HCT116 (cell line): ENCODE measurements around the gene DNMT1. TPM values are rescaled to one million over a fixed set of nuclear protein-coding genes. Genes with fewer than 3 reads are reported as not detected.

ENCODE experiments used
- ATAC-seq: fragments of 200-7000 bp; cut with Tn5 transposase; 2 replicates; pipeline ENCODE4 v1.9.1; 2020; ENCODE audit warnings: mild to moderate bottlenecking, moderate library complexity
- BruUV-seq: library from RNA; stranded (reverse); fragments of 400-500 nt; replicated peaks from 2 replicates; lab custom pipeline; 2021; lab: Mats Ljungman, UMichigan
- CTCF ChIA-PET: fragments of 300-600 bp; sonication (Branson Sonifier 250); formaldehyde crosslinking; loops from one replicate; lab custom pipeline; 2021; ENCODE audit warnings: antibody characterized with exemption; lab: Charles Lee
- POLR2A ChIA-PET: fragments of 300-600, 350-600 bp; sonication (Branson Sonifier 250); formaldehyde crosslinking; loops from one replicate; lab custom pipeline; 2021; ENCODE audit warnings: antibody characterized with exemption; lab: Charles Lee
- RAD21 ChIA-PET, 2 experiments: fragments of 300-600 bp; sonication (Branson Sonifier 250); formaldehyde crosslinking; loops; one replicate each; lab custom pipeline; 2023; ENCODE audit warnings: low total read pairs in 2 of 2; ENCODE audit not compliant: uncharacterized antibody in 2 of 2, unreplicated experiment in 2 of 2, low non-redundant PET in 1 of 2; lab: Charles Lee
- DNase-seq: peaks from one replicate; pipeline ENCODE4 v3.0.0-alpha.2; 2010; ENCODE audit warnings: low read depth, low spot score
- H2AFZ ChIP-seq: fragments of 200-600 bp; shearing (Covaris generic), sonication (generic); 2 replicates; pipeline ENCODE4 v1.6.1; 2017; ENCODE audit warnings: low read depth, mixed run types, mixed read lengths, antibody characterized with exemption, low read length; ENCODE audit not compliant: poor library complexity, severe bottlenecking
- H3K27ac ChIP-seq: 2 replicates; pipeline ENCODE4 v1.5.1; 2012; ENCODE audit warnings: low read depth, low read length
- H3K27me3 ChIP-seq: fragments of 200-600 bp; sonication (generic); 2 replicates; pipeline ENCODE4 v1.6.1; 2016; ENCODE audit warnings: mixed run types, low read length, mixed read lengths; ENCODE audit not compliant: insufficient read depth
- H3K36me3 ChIP-seq, 2 experiments: fragments of 200-500 bp in 1 of 2; fragments of 200-600 bp in 1 of 2; sonication (Bioruptor generic) in 1 of 2; sonication (generic) in 1 of 2; 2 replicates each; pipeline versions ENCODE4 v1.5.1 to v1.6.1; 2014 to 2016; ENCODE audit warnings: low read length in 2 of 2, inconsistent platforms in 1 of 2, mixed read lengths in 1 of 2, mixed run types in 1 of 2; ENCODE audit not compliant: insufficient read depth in 2 of 2, control insufficient read depth in 1 of 2
- H3K4me1 ChIP-seq, 2 experiments: fragments of 200-600 bp in 1 of 2; sonication (generic) in 1 of 2; 2 replicates each; pipeline versions ENCODE4 v1.5.1 to v1.6.1; 2012 to 2017; ENCODE audit warnings: low read length in 2 of 2, inconsistent platforms in 1 of 2, mild to moderate bottlenecking in 1 of 2, mixed read lengths in 1 of 2, mixed run types in 1 of 2, moderate library complexity in 1 of 2; ENCODE audit not compliant: insufficient read depth in 2 of 2, control insufficient read depth in 1 of 2
- H3K4me2 ChIP-seq: fragments of 200-600 bp; sonication (generic); 2 replicates; pipeline ENCODE4 v1.6.1; 2017; ENCODE audit warnings: mixed run types, low read length, mixed read lengths
- H3K4me3 ChIP-seq, 2 experiments: fragments of 200-600 bp in 1 of 2; sonication (generic) in 1 of 2; replicated peaks in 1 of 2; 2 replicates each; pipeline ENCODE4 v1.5.1; 2011 to 2016; ENCODE audit warnings: low read length in 2 of 2, control low read depth in 1 of 2, low read depth in 1 of 2, mild to moderate bottlenecking in 1 of 2, mixed read lengths in 1 of 2, mixed run types in 1 of 2
- H3K79me2 ChIP-seq: fragments of 200-600 bp; sonication (generic); 2 replicates; pipeline ENCODE4 v1.6.1; 2017; ENCODE audit warnings: mild to moderate bottlenecking, mixed run types, low read length, moderate library complexity, mixed read lengths; ENCODE audit not compliant: insufficient read depth
- H3K9ac ChIP-seq: fragments of 200-600 bp; sonication (generic); 2 replicates; pipeline ENCODE4 v1.6.1; 2016; ENCODE audit warnings: low read length, mixed read lengths
- H3K9me2 ChIP-seq: fragments of 200-600 bp; sonication (generic), shearing (Covaris generic); 2 replicates; pipeline ENCODE4 v1.6.1; 2017; ENCODE audit warnings: mixed run types, mild to moderate bottlenecking, moderate library complexity; ENCODE audit not compliant: insufficient read depth
- H3K9me3 ChIP-seq, 2 experiments: fragments of 200-500 bp in 1 of 2; fragments of 200-600 bp in 1 of 2; sonication (Bioruptor generic) in 1 of 2; sonication (generic) in 1 of 2; 2 replicates each; pipeline ENCODE4 v1.6.1; 2014 to 2017; ENCODE audit warnings: low read length in 2 of 2, mixed read lengths in 2 of 2, inconsistent platforms in 1 of 2, low read depth in 1 of 2, mild to moderate bottlenecking in 1 of 2, mixed run types in 1 of 2, moderate library complexity in 1 of 2; ENCODE audit not compliant: control insufficient read depth in 1 of 2, insufficient read depth in 1 of 2
- H4K20me1 ChIP-seq: fragments of 200-600 bp; sonication (generic), shearing (Covaris generic); 2 replicates; pipeline ENCODE4 v1.6.1; 2017; ENCODE audit warnings: mixed run types, mild to moderate bottlenecking, moderate library complexity; ENCODE audit not compliant: insufficient read depth
- ELF1 ChIP-seq: IDR thresholded peaks from 2 replicates; pipeline ENCODE4 v1.6.1; 2012; ENCODE audit warnings: low read depth, borderline replicate concordance
- JUND ChIP-seq: IDR thresholded peaks from 2 replicates; pipeline ENCODE4 v1.6.1; 2012
- SP1 ChIP-seq: IDR thresholded peaks from 2 replicates; pipeline ENCODE4 v1.6.1; 2012; ENCODE audit warnings: low read depth
- TCF7L2 ChIP-seq: IDR thresholded peaks from 2 replicates; pipeline ENCODE4 v1.7.0; 2011; ENCODE audit warnings: borderline replicate concordance, inconsistent platforms; ENCODE audit not compliant: insufficient read depth, insufficient read length; ENCODE audit errors: extremely low read depth
- intact Hi-C: fragments of 100-400 bp; cut with micrococcal nuclease; formaldehyde crosslinking; loops from 2 replicates; pipeline ENCODE4 v1.10.0; 2022
- total RNA-seq: library from RNA; stranded (reverse); gene quantifications from one replicate; pipeline ENCODE4 v1.2.1, GENCODE V29; 2021; ENCODE audit not compliant: unreplicated experiment
- TF ChIP-seq, protein P1 (sequence below), 3 experiments: fragments of 200-600 bp in 1 of 3; sonication (generic) in 1 of 3; IDR thresholded peaks in 2 of 3; conservative IDR thresholded peaks in 1 of 3; 2 replicates each; pipeline ENCODE4 v1.5.1; 2012 to 2017; ENCODE audit warnings: low read depth in 2 of 3, low read length in 2 of 3, antibody characterized with exemption in 1 of 3, borderline replicate concordance in 1 of 3, control low read depth in 1 of 3, mild to moderate bottlenecking in 1 of 3, mixed read lengths in 1 of 3, mixed run types in 1 of 3, moderate library complexity in 1 of 3; ENCODE audit not compliant: insufficient read depth in 1 of 3
- TF ChIP-seq, protein P2 (sequence below): IDR thresholded peaks from 2 replicates; pipeline ENCODE4 v1.6.1; 2012; ENCODE audit warnings: low read depth

DNMT1 gene
- total RNA-seq, 1 experiment from 2014 or later: 235 TPM

DNA sequence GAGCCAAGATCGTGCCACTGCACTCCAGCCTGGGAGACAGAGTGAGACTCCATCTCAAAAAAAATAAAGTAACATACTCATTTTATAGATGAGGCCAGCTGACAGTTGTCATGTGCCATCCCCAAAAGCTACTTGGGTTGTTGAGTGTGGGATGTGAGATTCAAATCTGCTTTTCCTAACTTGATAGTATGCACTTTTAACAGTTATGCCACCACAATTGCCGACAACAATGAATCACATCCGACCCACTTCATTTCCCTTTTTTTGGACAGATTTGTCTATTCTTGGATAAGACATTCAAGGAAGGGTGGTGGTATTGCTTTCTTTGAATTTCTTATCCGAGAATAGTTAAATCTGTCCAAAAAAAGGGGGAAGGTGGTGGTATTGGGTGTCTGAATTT is 16.3 kb upstream of the DNMT1 start:
- Histone ChIP-seq H3K27ac (no peak overlapping the region), H3K4me3 (no peak overlapping the region), H3K4me2 (no peak overlapping the region), H4K20me1 (no peaks in the 10 kb centered on the region), H3K9ac (no peak overlapping the region), H3K9me3 (peaks cover 0 to 9% of the 10 kb centered on the region in 2 experiments; a peak in 1 of 4 replicates), H3K36me3 (no peaks in the 10 kb centered on the region), H3K9me2 (no peaks in the 10 kb centered on the region), H2AFZ (no peak overlapping the region), H3K79me2 (no peaks in the 10 kb centered on the region), H3K27me3 (no peaks in the 10 kb centered on the region), H3K4me1 (peaks cover 9 to 11% of the 10 kb centered on the region in 2 experiments; a peak in 3 of 4 replicates)
- TF ChIP-seq ELF1 (no peak), JUND (no peak), TCF7L2 (no peak), SP1 (no peak)
- TF ChIP-seq, protein P1, sequence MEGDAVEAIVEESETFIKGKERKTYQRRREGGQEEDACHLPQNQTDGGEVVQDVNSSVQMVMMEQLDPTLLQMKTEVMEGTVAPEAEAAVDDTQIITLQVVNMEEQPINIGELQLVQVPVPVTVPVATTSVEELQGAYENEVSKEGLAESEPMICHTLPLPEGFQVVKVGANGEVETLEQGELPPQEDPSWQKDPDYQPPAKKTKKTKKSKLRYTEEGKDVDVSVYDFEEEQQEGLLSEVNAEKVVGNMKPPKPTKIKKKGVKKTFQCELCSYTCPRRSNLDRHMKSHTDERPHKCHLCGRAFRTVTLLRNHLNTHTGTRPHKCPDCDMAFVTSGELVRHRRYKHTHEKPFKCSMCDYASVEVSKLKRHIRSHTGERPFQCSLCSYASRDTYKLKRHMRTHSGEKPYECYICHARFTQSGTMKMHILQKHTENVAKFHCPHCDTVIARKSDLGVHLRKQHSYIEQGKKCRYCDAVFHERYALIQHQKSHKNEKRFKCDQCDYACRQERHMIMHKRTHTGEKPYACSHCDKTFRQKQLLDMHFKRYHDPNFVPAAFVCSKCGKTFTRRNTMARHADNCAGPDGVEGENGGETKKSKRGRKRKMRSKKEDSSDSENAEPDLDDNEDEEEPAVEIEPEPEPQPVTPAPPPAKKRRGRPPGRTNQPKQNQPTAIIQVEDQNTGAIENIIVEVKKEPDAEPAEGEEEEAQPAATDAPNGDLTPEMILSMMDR (IDR thresholded peaks at IDR 0.05 in 2 of 3, conservative IDR thresholded peaks at IDR 0.05 in 1 of 3; ENCODE audit: borderline replicate concordance in 1 of 3, insufficient read depth in 1 of 3, low read depth in 2 of 3, low read length in 2 of 3): no peak
- TF ChIP-seq, protein P2, sequence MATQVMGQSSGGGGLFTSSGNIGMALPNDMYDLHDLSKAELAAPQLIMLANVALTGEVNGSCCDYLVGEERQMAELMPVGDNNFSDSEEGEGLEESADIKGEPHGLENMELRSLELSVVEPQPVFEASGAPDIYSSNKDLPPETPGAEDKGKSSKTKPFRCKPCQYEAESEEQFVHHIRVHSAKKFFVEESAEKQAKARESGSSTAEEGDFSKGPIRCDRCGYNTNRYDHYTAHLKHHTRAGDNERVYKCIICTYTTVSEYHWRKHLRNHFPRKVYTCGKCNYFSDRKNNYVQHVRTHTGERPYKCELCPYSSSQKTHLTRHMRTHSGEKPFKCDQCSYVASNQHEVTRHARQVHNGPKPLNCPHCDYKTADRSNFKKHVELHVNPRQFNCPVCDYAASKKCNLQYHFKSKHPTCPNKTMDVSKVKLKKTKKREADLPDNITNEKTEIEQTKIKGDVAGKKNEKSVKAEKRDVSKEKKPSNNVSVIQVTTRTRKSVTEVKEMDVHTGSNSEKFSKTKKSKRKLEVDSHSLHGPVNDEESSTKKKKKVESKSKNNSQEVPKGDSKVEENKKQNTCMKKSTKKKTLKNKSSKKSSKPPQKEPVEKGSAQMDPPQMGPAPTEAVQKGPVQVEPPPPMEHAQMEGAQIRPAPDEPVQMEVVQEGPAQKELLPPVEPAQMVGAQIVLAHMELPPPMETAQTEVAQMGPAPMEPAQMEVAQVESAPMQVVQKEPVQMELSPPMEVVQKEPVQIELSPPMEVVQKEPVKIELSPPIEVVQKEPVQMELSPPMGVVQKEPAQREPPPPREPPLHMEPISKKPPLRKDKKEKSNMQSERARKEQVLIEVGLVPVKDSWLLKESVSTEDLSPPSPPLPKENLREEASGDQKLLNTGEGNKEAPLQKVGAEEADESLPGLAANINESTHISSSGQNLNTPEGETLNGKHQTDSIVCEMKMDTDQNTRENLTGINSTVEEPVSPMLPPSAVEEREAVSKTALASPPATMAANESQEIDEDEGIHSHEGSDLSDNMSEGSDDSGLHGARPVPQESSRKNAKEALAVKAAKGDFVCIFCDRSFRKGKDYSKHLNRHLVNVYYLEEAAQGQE: no peak
- POLR2A ChIA-PET: no interaction called here
- CTCF ChIA-PET: no interaction called here
- BruUV-seq: no TSS peak
- ATAC-seq: no peak
- RAD21 ChIA-PET: no interaction called here
- DNase-seq: no peak
- intact Hi-C loops: loop anchor here (10.0 kb wide), 1 partner anchor 606 kb away; no protein-coding TSS in a partner anchor
